Stimulated activated naive CD4-positive, alpha-beta T cell treated with Interleukin-2 at 50 U/mL for 16 hours (primary cell): ENCODE measurements around the gene CD99.
"Not testable (repeated sequence)": the region's sequence is repeated elsewhere in the genome, so short reads cannot be mapped to it uniquely, and the experiment has no call there.

Experiments
- DNase-seq: peaks from one replicate; lab custom pipeline; 2025; lab: John Stamatoyannopoulos, UW

CD99 gene

GRCh38 chrX:2690856-2691542 is at the start of gene CD99:
TSS of gene CD99 (plus strand) at chrX:2691295. CDS start at chrX:2691361, 66 bp downstream.
- no peak for DNase-seq

- DNase-seq = no peak
Observed at GRCh38 chrX:2642146-2642545, 48.9 kb upstream of the CD99 start.

GRCh38 chrX:2642791-2643190 is 48.3 kb upstream of the CD99 start:
- DNase-seq = no peak

DNA sequence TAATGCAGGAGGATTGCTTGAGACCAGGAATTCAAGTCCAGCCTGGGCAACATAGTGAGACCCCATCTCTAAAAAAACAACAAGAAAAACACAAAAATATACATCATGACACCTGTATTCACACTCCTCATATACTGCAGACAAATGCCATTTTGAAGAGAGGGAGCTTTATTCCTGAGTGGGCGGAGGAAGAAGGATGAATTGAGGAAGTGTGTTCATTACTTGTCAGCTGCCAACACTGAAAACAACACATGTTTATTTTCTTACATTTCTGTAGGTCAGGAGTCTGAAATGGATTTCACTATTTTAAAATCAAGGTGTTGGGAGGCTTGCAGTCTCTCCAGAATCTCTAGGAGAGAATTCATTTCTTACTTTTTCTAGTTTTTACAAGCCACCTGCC is 47.2 kb upstream of the CD99 start:
- no peak for DNase-seq

DNA sequence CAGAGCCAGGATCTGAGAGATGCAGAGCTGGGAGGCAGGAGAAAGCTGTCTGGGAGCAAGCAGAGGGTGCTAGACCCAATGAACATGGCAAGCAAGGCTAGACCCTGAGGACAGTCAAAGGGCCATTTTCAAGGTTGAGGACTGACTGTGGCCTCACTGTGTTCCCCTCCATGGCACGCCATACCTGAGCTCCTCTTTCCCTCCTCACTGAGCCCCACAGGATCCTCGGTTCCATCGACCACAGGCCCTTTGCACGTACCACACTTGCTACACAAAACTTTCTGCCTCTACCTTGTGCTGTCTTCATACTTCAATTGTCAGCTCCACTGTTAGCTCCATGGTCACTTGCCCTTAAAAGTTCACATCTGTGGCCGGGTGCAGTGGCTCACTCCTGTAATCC is 45.5 kb upstream of the CD99 start:
- no peak for DNase-seq

DNA sequence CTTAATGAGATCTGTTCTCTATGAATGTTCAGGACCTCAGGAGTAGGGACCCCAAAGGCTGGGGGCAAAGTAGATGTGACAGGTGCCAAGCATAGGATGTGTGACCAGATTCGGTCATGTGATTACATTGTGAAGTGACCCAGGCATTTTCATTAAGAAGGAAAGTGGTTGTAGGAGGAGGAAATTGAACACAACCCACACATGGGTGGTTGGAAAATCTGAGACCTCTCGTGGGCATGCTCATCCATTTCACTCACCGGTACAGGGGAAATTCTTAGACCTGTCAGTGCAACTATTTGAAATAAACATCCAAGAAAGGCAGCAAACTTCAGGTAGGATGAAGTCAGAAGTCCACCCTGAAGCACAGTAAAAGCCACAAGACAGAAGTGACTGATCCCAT is 43.5 kb upstream of the CD99 start:
- no peak for DNase-seq

- no peak for DNase-seq
Observed at GRCh38 chrX:2650037-2650436, 41.1 kb upstream of the CD99 start.

GRCh38 chrX:2650865-2651264 is 40.2 kb upstream of the CD99 start:
- DNase-seq = no peak

DNA sequence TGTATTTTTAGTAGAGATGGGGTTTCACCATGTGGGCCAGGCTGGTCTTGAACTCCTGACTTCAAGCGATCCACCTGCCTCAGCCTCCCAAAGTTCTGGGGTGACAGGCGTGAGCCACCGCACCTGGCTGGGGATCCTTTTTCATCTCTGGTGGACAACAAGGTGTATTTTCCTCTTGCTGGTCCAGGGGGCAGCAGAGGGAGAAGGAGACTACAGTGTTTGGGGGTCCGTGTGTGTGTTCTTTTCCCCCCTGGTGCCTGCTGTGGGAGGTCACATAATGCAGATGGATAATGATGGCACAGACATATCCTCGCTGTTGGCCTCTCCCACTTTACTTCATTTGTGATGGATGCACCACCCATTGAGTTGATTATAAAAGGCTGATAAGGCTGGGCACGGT is 39.0 kb upstream of the CD99 start:
- DNase-seq = no peak

- no peak for DNase-seq
Observed at GRCh38 chrX:2654436-2655340, 36.4 kb upstream of the CD99 start.

- DNase-seq = no peak
Observed at GRCh38 chrX:2656257-2656836, 34.7 kb upstream of the CD99 start.

- DNase-seq = no peak
Observed at GRCh38 chrX:2657532-2658113, 33.5 kb upstream of the CD99 start.

DNA sequence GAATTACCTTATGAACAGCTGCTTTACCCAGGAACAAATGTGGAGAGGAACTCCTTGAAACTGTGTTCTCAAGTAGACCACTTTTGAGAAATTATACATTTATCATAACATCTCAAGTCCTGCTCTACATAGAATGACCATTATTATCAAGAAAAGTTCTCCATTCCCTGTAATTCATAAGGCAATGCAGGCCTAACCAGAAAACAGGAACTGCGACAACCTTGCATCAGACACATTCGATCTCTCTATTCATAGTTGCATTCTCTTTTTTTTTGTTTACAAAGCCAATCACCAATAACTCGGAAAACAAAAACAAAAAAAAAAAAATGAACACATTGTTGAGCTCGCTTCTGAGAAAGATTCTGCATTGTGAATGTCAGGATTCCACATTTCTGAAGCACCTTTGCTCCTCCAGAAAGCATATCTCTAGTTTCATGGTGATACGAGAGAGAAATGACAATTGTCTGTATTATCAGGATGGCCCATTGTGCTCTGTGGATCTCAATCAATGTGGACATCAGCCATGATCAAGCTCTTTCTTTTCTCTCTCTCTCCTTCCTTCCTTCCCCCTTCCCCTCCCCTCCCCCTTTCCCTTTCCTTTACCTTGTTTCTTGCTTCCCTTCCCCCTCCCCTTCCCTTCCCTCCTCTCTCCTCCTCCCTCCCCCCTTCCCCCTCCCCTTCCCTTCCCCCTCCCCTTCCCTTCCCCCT is 32.4 kb upstream of the CD99 start:
- DNase-seq = no peak

DNA sequence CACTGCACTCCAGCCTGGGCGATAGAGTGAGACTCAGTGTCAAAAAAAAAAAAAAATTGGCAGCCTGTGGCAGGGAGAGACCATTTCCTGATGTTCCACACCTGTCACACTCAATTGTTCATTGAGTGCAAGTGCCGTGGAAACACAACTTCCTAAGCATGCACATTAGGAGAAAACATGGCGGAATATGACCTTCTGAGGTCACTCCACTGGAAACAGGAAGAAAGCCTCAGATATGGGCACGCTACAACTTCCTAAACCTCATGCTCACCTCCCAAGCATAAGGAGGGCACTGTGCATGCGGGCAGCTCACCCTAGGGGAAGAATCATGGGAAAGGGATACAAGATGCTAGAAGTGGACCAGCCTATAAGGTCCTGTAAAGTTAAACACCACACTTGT is 28.5 kb upstream of the CD99 start:
- no peak for DNase-seq

DNA sequence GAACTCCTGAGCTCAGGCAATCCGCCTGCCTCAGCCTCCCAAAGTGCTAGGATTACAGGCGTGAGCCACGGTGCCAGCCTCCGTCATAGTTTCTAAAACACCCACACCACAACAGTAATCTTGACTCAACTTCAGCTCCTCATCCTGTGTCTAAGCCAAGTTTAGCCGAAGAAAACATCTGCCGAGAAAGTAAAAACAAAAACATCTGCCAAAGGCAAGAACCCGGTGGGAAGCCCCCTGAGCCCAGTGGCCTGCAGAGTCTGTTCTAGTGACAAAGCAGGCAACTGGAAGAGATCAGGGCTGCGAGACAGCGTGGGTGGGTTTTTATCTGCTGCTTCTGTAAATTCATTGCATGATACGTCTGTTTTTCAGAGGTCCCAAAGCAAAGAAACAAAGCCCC is 26.6 kb upstream of the CD99 start:
- DNase-seq = no peak

- DNase-seq = no peak
Observed at GRCh38 chrX:2665387-2666304, 25.4 kb upstream of the CD99 start.

GRCh38 chrX:2666491-2666890 is 24.6 kb upstream of the CD99 start:
- DNase-seq = no peak

- DNase-seq = no peak
Observed at GRCh38 chrX:2670978-2671377, 20.1 kb upstream of the CD99 start.

DNA sequence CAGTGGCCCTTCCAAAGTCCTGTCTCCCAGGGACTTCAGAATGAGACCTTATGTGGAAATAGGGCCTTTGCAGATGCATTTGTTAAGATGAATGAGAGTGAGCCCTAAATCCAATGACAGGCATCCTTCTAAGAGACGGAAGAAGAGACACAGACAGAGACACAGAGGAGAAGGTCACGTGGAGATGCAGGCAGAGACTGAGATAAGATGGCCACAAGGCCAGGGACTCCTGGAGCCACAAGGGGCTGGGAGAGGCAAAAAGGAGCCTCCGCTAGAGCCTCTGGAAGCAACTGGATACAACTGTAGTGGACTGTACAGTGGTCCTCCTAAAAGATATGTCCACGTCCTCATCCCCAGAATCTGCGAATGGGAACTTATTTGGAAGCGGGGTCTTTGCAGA is 19.0 kb upstream of the CD99 start:
- DNase-seq = no peak

DNA sequence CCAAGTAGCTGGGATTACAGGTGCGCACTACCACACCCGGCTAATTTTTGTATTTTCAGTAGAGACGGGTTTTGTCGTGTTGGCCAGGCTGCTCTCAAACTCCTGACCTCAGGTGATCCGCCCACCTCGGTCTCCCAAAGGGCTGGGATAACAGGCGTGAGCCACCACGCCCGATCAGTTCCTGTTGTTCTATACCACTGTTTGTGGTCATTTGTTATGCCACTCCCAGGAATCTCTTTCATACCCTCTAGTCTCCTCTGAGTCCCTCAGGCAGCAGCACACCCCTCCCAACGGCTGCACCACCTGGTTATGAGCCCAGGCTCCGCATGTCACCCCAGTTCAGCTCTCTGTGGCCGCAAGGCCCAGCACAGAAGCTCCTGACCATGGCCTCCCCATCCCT is 17.5 kb upstream of the CD99 start:
- no peak for DNase-seq

DNA sequence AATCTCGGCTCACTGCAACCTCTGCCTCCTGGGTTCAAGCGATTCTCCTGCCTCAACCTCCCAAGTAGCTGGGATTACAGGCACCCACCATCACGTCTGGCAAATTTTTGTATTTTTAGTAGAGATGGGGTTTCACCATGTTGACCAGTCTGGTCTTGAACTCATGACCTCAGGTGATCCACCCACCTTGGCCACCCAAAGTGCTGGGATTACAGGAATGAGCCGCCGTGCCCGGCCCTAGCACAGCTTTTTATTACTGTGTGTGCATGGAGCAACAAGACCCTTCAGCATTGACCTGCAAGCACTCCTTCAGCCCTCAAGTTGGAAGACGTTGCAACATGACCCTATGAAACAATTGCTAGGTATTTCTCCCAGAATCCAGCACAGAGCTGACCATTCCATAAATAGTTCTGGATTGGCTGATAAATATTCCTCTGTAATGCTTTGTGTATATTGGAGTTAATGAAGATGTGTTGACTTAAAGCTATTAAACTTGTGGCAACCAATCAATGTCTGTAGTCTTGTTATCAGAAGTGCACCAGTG is 15.4 kb upstream of the CD99 start:
- not testable (repeated sequence) for DNase-seq
